ENCODE data around the gene SLC22A4. TPM values are rescaled to one million over a fixed set of nuclear protein-coding genes. Genes with fewer than 3 reads are reported as not detected.

The SLC22A4 gene
- total and polyA plus RNA-seq, 2 of the 8 experiments (the other 6 are each of a cell fraction or from before 2014, with no cell fraction given), result 0.45 to 0.60 TPM

GRCh38 chr5:132275367-132276220 lies 18.6 kb upstream of the SLC22A4 start:
- Histone ChIP-seq H3K9me3 (ENCODE audit: insufficient read depth in 2 of 2, low read depth in 1 of 2, low read length in 1 of 2) (no peaks in the 10 kb centered on the region), H3K56ac (replicated peaks; ENCODE audit: insufficient read length, low read depth, low read length) (no peak overlapping the region), H3K4me2 (ENCODE audit: insufficient read depth in 1 of 2, low read depth in 2 of 2, low read length in 2 of 2) (no peak overlapping the region), H4K91ac (replicated peaks; ENCODE audit: insufficient read length, low read length) (no peak overlapping the region), H3K79me2 (ENCODE audit: control insufficient read depth in 1 of 2, insufficient read depth in 2 of 2, low read length in 2 of 2) (no peaks in the 10 kb centered on the region), H3K14ac (ENCODE audit: insufficient read length) (no peak overlapping the region), H4K5ac (ENCODE audit: insufficient read length, low read depth, low read length) (no peak overlapping the region), H2BK20ac (ENCODE audit: low read length) (no peak overlapping the region), H2AFZ (ENCODE audit: low read length) (no peak overlapping the region), H4K20me1 (replicated peaks in 1 of 2; ENCODE audit: control insufficient read depth in 1 of 2, insufficient read depth in 2 of 2, low read length in 2 of 2) (no peaks in the 10 kb centered on the region), H3K23me2 (ENCODE audit: low read depth, low read length) (no peaks in the 10 kb centered on the region), H3K4me1 (replicated peaks in 1 of 4; ENCODE audit: control insufficient read depth in 3 of 4, insufficient read depth in 4 of 4, low read length in 3 of 4) (peaks cover 0 to 10% (median 5%) of the 10 kb centered on the region in 4 experiments; a peak in 4 of 7 replicates), H2BK5ac (ENCODE audit: low read depth, low read length) (no peak overlapping the region), H3K27ac (ENCODE audit: low read depth, low read length) (no peak overlapping the region), H2AK5ac (ENCODE audit: low read depth, low read length) (no peak overlapping the region; the same call in 1 of the 2 replicates), H3K36me3 (ENCODE audit: control insufficient read depth in 2 of 4, insufficient read depth in 4 of 4, low read length in 3 of 4) (no peaks in the 10 kb centered on the region; a peak in 1 of 8 replicates), H3K18ac (ENCODE audit: extremely low read depth, low read length) (no peak overlapping the region), H3K27me3 (replicated peaks in 1 of 4; ENCODE audit: control insufficient read depth in 3 of 4, extremely low read depth in 1 of 4, insufficient read depth in 3 of 4, low read length in 3 of 4) (no peaks in the 10 kb centered on the region), H2BK120ac (replicated peaks; ENCODE audit: low read depth, low read length) (no peak overlapping the region), H3K4me3 (ENCODE audit: extremely low read depth in 1 of 4, insufficient read depth in 2 of 4, low read depth in 3 of 4, low read length in 4 of 4) (no peak overlapping the region), H3K9ac (replicated peaks in 1 of 4; ENCODE audit: extremely low read depth in 1 of 4, low read depth in 3 of 4, low read length in 3 of 4) (no peak overlapping the region), H2BK15ac (ENCODE audit: low read length) (no peak overlapping the region), H3K4ac (replicated peaks; ENCODE audit: insufficient read length, low read depth, low read length) (no peak overlapping the region), H3K23ac (ENCODE audit: insufficient read length) (no peak overlapping the region), H3K79me1 (ENCODE audit: low read depth, low read length) (no peaks in the 10 kb centered on the region), H4K8ac (ENCODE audit: extremely low read depth, insufficient read depth, low read length) (no peak overlapping the region), H2BK12ac (ENCODE audit: low read depth, low read length) (no peak overlapping the region)
- FAIRE-seq (no peak), DNase-seq (ENCODE audit: low read depth in 1 of 2, low spot score in 2 of 2) (no peak)
- 82% methylated on average over 5 of the region's 5 CpGs; no CpG with 5 or more reads in 1 of the 2 experiments for WGBS, 2 experiments (ENCODE audit: extremely low coverage in 1 of 2, insufficient coverage in 1 of 2, insufficient read length in 1 of 2, insufficient replicate concordance in 2 of 2, low coverage in 1 of 2, low lambda C conversion rate in 2 of 2, missing lambda C conversion rate in 1 of 2)
- POLR2A ChIA-PET (ENCODE audit: partially characterized antibody), result interaction anchor here (1.5 kb wide), 1 partner anchor 18 kb away, joined by 4 read pairs; the partner anchor contains the start of gene SLC22A4
- CTCF ChIA-PET (ENCODE audit: partially characterized antibody), result interaction anchor here (0.8 to 2.5 kb wide), 8 partner anchors 11 to 225 kb away, joined by 3 to 6 read pairs (median 3); no protein-coding TSS in a partner anchor
- no peak for TF ChIP-seq EZH2 (IDR thresholded peaks at IDR 0.05; ENCODE audit: low read depth, low read length, severe bottlenecking)
- no peak for TF ChIP-seq JUN (IDR thresholded peaks at IDR 0.05; ENCODE audit: low read depth, low read length)
- no peak for TF ChIP-seq ASH2L (IDR thresholded peaks at IDR 0.05; ENCODE audit: low read length)
- TF ChIP-seq NRF1 (IDR thresholded peaks at IDR 0.05; ENCODE audit: low read depth, low read length), result no peak
- no peak for TF ChIP-seq TAF7 (optimal IDR thresholded peaks at IDR 0.05; ENCODE audit: borderline replicate concordance, low read depth, low read length)
- TF ChIP-seq TBP (IDR thresholded peaks at IDR 0.05; ENCODE audit: low read depth, low read length), result no peak
- no peak for TF ChIP-seq EGR1 (IDR thresholded peaks at IDR 0.05; ENCODE audit: borderline replicate concordance, low read depth, low read length)
- no peak for TF ChIP-seq RFX5 (IDR thresholded peaks at IDR 0.05; ENCODE audit: borderline replicate concordance, low read depth, low read length)
- no peak for TF ChIP-seq GABPA (IDR thresholded peaks at IDR 0.05; ENCODE audit: borderline replicate concordance, insufficient read depth, low read length)
- no peak for TF ChIP-seq BCL11A (IDR thresholded peaks at IDR 0.05; ENCODE audit: low read depth in 2 of 2, low read length in 2 of 2)
- TF ChIP-seq SP2 (IDR thresholded peaks at IDR 0.05; ENCODE audit: low read length), result no peak

Measured in H1 (cell line).